ENCODE data around the gene RALY.

- TF ChIP-seq CTCF (IDR thresholded peaks at IDR 0.05) = no peak
- TF ChIP-seq POLR2A (IDR thresholded peaks at IDR 0.05) = no peak
Observed at GRCh38 chr20:34115232-34115631, 121.5 kb downstream of the RALY start.

Measured in Peyer's patch (tissue), 4 donors.